A375 (cell line): Measurements from ENCODE around the gene RIPPLY3. TPM values are rescaled to one million over a fixed set of nuclear protein-coding genes. Genes with fewer than 3 reads are reported as not detected.

Experiments used
- small RNA-seq: library from RNA; depleted of rRNA; stranded (forward); fragments of <200 nt; gene quantifications from one replicate; pipeline ENCODE3, GENCODE V24; 2014
- total RNA-seq: library from RNA; depleted of rRNA; stranded (reverse); fragments of >200 nt; shearing (Covaris generic); gene quantifications from 2 replicates; pipeline ENCODE4 v1.2.3, GENCODE V29; 2014; rRNA removed

Gene RIPPLY3
- total RNA-seq = not detected in 2 replicates

DNA sequence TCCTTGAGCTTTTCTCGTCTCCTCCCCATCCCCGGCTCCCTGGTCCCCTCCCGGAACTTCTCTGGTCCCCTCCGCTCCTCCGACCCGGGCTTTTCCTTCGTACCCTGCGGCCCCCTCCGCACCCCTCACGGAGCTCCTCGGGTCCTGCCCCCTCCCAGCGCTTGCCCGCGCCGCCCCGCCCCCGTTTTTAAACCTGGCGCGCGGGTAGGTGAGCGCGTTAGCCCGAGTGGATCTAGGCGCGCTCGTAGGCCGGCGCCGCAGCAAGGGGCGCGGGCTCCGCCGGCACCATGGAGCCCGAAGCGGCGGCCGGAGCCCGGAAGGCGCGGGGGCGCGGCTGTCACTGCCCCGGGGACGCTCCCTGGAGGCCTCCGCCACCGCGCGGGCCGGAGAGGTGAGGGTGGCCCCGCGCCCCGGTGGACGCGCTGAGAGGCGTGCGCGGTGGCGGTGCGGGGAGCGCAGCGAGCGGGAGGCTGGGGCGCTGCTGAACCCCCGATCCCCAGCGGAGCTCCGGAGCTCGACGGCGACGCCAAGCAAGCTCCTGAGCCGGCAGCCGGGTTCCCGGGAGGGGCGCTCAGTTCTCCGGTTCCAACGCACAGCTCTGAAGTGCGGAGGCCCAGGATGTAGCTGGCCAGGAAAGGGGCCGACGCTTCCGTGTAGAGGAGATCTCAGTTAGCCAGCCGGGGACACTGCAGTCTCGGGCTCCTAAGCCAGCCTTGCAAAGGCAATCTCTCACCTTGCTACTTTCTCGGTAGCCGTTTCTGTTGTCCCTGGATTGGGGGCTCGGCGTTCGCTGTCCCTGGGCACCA, at the start of gene RIPPLY3:
RIPPLY3 (plus strand) TSS at position 217 of the 806 bp plus-strand sequence; CDS start at position 288, 71 bp downstream.

DNA sequence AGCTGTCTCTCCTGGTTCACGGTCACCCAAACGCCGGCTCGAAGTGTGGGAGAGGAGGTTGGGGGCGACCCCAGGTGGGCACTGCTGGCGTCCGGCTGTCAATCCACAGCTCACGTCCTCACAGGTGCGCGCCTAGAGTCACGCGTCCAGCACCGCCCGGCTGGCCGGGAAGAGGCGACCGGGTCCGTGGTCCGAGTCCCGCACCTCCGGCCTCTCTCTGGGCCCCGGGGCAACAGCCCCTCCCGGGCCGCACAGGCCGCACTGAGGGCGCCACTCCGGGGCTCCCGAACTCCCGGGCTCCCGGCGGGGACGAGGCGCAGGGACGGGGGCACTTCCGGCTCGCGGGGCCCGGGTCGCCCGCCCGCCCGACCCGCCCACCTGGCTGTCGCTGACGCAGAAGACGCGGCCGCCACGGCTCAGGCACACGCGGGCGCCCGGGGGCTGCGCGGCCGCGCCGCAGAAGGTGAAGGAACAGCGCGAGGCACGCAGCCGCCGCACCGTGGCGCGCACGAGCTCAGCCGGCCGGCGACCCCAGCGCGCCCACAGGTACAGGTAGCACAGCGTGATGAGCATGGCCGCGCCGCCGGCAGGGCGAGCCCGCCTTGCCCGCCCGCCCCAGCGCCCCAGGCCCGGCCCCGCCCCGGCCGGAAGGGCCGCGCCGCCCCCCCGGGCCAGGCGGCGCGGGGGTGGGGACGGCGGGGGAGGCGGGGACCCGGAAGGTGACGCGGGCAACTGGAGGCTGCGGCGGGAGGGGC, 40.3 kb upstream of the RIPPLY3 start, which contains the start of gene HLCS:
HLCS (minus strand) TSS at position 604 of the 755 bp plus-strand sequence; CDS start at position 573, 31 bp downstream.

Small RNA genes within 50 kb of the gene (small RNA-seq; reads per million reads assigned to genes)
- gene RF00019 = not detected
- not detected for gene RNU6-696P

Other genes starting within 250 kb of the RIPPLY3 start
- gene HLCS, start 40.0 kb upstream of the RIPPLY3 start, total RNA-seq = 23.0 and 30.8 TPM in 2 replicates
- gene PIGP, start 66.4 kb downstream of the RIPPLY3 start, total RNA-seq = 6.9 and 15.5 TPM in 2 replicates
- gene TTC3, start 66.6 kb downstream of the RIPPLY3 start, total RNA-seq = 44.4 and 67.6 TPM in 2 replicates